ENCODE measurements around the gene UBE2L6. TPM values are rescaled to one million over a fixed set of nuclear protein-coding genes. Genes with fewer than 3 reads are reported as not detected.

The UBE2L6 gene
- total RNA-seq, 1 experiment from 2014 or later = 30.4 TPM

DNA sequence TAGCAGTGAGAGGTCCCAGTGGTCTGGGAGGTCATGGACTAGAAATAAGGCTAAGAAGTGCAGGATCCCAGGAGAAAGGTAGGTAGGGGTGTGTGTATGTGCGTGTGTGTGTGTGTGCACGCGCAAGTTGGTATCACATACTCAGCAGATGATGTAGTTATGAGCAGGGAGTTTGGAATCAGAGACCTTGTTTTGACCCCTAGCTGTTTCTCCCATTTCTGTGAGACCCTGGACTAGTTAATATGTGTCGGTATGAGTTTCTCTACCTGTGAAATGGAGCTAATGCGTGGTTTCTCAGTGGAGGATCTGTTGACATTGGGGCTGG lies 31.3 kb upstream of the UBE2L6 start:
- TF ChIP-seq CTCF (conservative IDR thresholded peaks at IDR 0.05; ENCODE audit: low read depth, low read length) (no peak), EZH2 (IDR thresholded peaks at IDR 0.05; ENCODE audit: borderline replicate concordance, low read depth, low read length, poor library complexity, severe bottlenecking) (no peak)
- Histone ChIP-seq H3K36me3 (ENCODE audit: insufficient read depth, low read length, poor library complexity, severe bottlenecking) (no peaks in the 10 kb centered on the region), H3K27me3 (replicated peaks; ENCODE audit: insufficient read depth, low read depth, low read length, poor library complexity) (no peaks in the 10 kb centered on the region), H3K4me1 (ENCODE audit: insufficient read depth, low read length, poor library complexity, severe bottlenecking) (peaks cover 23% of the 10 kb centered on the region), H3K4me3 (ENCODE audit: low read depth, low read length, poor library complexity, severe bottlenecking) (no peak overlapping the region), H3K27ac (ENCODE audit: low read depth, low read length, poor library complexity, severe bottlenecking) (no peak overlapping the region), H3K9me3 (ENCODE audit: low read depth, low read length, poor library complexity, severe bottlenecking) (no peaks in the 10 kb centered on the region)
- intact Hi-C loops (cut with micrococcal nuclease; ENCODE audit: unreplicated experiment) = no loop called here
- POLR2A ChIA-PET (ENCODE audit: low non-redundant PET) = no interaction called here
- no TSS peak for BruUV-seq (replicated peaks)
- DNase-seq (ENCODE audit: low spot score) = no peak
- CTCF ChIA-PET = no interaction called here

GRCh38 chr11:57597916-57598830 lies 30.7 kb upstream of the UBE2L6 start:
- intact Hi-C loops (cut with micrococcal nuclease; ENCODE audit: unreplicated experiment) = no loop called here
- H3K36me3 ChIP-seq (ENCODE audit: insufficient read depth, low read length, poor library complexity, severe bottlenecking) = no peaks in the 10 kb centered on the region
- BruUV-seq (replicated peaks) = no TSS peak
- no peaks in the 10 kb centered on the region for H3K9me3 ChIP-seq (ENCODE audit: low read depth, low read length, poor library complexity, severe bottlenecking)
- peak; percentile 54 for DNase-seq (ENCODE audit: low spot score)
- H3K4me1 ChIP-seq (ENCODE audit: insufficient read depth, low read length, poor library complexity, severe bottlenecking) = peaks cover 23% of the 10 kb centered on the region
- H3K4me3 ChIP-seq (ENCODE audit: low read depth, low read length, poor library complexity, severe bottlenecking) = peak overlapping the region; percentile 49
- H3K27ac ChIP-seq (ENCODE audit: low read depth, low read length, poor library complexity, severe bottlenecking) = no peak overlapping the region
- no peaks in the 10 kb centered on the region for H3K27me3 ChIP-seq (replicated peaks; ENCODE audit: insufficient read depth, low read depth, low read length, poor library complexity)
- TF ChIP-seq EZH2 (IDR thresholded peaks at IDR 0.05; ENCODE audit: borderline replicate concordance, low read depth, low read length, poor library complexity, severe bottlenecking) (no peak), CTCF (conservative IDR thresholded peaks at IDR 0.05; ENCODE audit: low read depth, low read length) (no peak)
- CTCF ChIA-PET = no interaction called here
- POLR2A ChIA-PET (ENCODE audit: low non-redundant PET) = no interaction called here

GRCh38 chr11:57597461-57597915 lies 30.0 kb upstream of the UBE2L6 start, which contains the start of gene SERPING1:
Gene SERPING1 (plus strand): TSS chr11:57597685. CDS start chr11:57598271, 586 bp downstream.
- intact Hi-C loops (cut with micrococcal nuclease; ENCODE audit: unreplicated experiment) = no loop called here
- Histone ChIP-seq H3K9me3 (ENCODE audit: low read depth, low read length, poor library complexity, severe bottlenecking) (no peaks in the 10 kb centered on the region), H3K27ac (ENCODE audit: low read depth, low read length, poor library complexity, severe bottlenecking) (no peak within 1 kb of the TSS), H3K36me3 (ENCODE audit: insufficient read depth, low read length, poor library complexity, severe bottlenecking) (no peaks in the 10 kb centered on the region), H3K27me3 (replicated peaks; ENCODE audit: insufficient read depth, low read depth, low read length, poor library complexity) (no peaks in the 10 kb centered on the region), H3K4me3 (ENCODE audit: low read depth, low read length, poor library complexity, severe bottlenecking) (peak within 1 kb of the TSS; percentile 49), H3K4me1 (ENCODE audit: insufficient read depth, low read length, poor library complexity, severe bottlenecking) (peaks cover 23% of the 10 kb centered on the region)
- POLR2A ChIA-PET (ENCODE audit: low non-redundant PET) = no interaction called here
- CTCF ChIA-PET = no interaction called here
- no peak for TF ChIP-seq CTCF (conservative IDR thresholded peaks at IDR 0.05; ENCODE audit: low read depth, low read length)
- no peak for TF ChIP-seq EZH2 (IDR thresholded peaks at IDR 0.05; ENCODE audit: borderline replicate concordance, low read depth, low read length, poor library complexity, severe bottlenecking)
- DNase-seq (ENCODE audit: low spot score) = no peak
- BruUV-seq (replicated peaks) = no TSS peak
